Suprapubic skin (tissue), 3 donors: ENCODE measurements around the gene NUDT17.

ENCODE experiments used
- EP300 ChIP-seq: sonication (generic); formaldehyde crosslinking; IDR thresholded peaks from one replicate; pipeline ENCODE4 v1.6.1; 2017; ENCODE audit warnings: antibody characterized with exemption
- POLR2A ChIP-seq, 2 donors: fragments of 450-650 bp; IDR thresholded peaks; one replicate each; pipeline ENCODE4 v1.6.1; 2017; ENCODE audit warnings: antibody characterized with exemption in 2 of 2, mild to moderate bottlenecking in 2 of 2, moderate library complexity in 2 of 2
- TF ChIP-seq, protein P1 (sequence below), 2 donors: fragments of 200-600 bp in 1 of 2; fragments of 450-650 bp in 1 of 2; sonication (generic) in 1 of 2; IDR thresholded peaks; one replicate each; pipeline ENCODE4 v1.5.1; 2016 to 2019; ENCODE audit warnings: antibody characterized with exemption in 2 of 2, mild to moderate bottlenecking in 1 of 2, moderate library complexity in 1 of 2

DNA sequence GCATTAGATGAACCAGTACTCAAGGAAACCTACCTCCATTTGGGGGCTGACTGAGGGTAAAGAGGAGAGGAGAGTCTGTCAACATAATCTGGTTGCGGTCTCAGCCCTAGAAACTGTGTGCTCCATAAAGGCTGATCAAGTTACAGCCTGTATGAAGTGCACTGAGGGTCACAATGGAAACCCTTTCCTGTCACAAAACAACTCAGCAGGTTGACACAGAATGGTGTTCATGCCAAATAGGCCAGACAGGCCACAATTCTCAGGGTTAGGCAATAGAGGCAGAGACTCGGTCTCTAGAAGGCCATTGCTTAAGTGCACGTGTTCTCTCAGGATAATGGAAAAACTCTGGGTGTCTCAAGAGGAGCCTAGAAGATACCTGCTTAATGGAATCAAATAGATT, 44.3 kb downstream of the NUDT17 start:
- no peak for TF ChIP-seq POLR2A (IDR thresholded peaks at IDR 0.05)
- TF ChIP-seq, protein P1, sequence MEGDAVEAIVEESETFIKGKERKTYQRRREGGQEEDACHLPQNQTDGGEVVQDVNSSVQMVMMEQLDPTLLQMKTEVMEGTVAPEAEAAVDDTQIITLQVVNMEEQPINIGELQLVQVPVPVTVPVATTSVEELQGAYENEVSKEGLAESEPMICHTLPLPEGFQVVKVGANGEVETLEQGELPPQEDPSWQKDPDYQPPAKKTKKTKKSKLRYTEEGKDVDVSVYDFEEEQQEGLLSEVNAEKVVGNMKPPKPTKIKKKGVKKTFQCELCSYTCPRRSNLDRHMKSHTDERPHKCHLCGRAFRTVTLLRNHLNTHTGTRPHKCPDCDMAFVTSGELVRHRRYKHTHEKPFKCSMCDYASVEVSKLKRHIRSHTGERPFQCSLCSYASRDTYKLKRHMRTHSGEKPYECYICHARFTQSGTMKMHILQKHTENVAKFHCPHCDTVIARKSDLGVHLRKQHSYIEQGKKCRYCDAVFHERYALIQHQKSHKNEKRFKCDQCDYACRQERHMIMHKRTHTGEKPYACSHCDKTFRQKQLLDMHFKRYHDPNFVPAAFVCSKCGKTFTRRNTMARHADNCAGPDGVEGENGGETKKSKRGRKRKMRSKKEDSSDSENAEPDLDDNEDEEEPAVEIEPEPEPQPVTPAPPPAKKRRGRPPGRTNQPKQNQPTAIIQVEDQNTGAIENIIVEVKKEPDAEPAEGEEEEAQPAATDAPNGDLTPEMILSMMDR (IDR thresholded peaks at IDR 0.05), result no peak
- no peak for TF ChIP-seq EP300
